Kidney glomerular epithelial cell (primary cell): ENCODE data around the gene ARHGAP35.

Source experiments
- DNase-seq: peaks from one replicate; lab custom pipeline; 2025; lab: John Stamatoyannopoulos, UW

ARHGAP35 gene

GRCh38 chr19:46904114-46905060 is 43.6 kb downstream of the ARHGAP35 start:
- DNase-seq: no peak

GRCh38 chr19:46906221-46906620 is 45.4 kb downstream of the ARHGAP35 start:
- DNase-seq: no peak

DNA sequence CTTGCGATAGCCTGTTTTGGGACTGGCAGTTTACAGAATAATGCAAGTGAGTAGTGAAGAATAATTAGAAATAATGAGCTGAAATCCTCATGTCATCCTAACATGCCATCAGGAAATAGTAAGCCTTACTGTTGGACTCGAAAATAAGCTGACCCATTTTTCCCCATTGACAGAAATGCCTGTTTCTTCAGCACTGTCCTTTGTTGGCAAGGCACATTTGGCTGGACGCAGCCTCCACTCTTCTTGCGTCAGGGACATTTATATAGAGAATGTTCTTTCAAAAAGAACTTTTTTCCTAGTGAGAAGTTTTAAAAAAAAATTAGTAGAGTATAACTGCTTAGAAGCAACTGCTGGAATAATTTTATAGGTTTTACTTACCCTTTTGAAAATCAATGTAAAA is 47.1 kb downstream of the ARHGAP35 start:
- DNase-seq: no peak

DNA sequence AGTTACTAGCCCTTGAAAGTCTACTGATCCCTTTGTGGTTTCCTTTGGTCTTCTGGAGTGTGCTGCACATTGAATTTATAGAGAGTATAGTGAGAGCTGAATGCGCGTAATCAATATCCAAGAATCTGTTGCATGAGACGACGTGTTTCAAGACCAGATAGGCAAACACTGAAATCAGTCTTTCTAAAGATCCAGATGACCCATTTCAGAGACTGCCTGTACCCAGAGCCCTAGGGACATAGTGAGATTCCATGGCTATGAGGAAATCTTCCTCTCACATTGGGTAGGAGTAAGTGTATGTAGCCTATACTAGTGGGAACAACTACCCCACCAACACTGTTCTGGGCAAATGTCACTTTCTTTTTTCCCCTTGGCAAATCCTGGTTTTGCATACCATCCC is 48.6 kb downstream of the ARHGAP35 start:
- DNase-seq: no peak
